ENCODE results near the gene NMBR. TPM values are rescaled to one million over a fixed set of nuclear protein-coding genes. Genes with fewer than 3 reads are reported as not detected.

NMBR gene
- total RNA-seq, 1 donor = not detected

DNA sequence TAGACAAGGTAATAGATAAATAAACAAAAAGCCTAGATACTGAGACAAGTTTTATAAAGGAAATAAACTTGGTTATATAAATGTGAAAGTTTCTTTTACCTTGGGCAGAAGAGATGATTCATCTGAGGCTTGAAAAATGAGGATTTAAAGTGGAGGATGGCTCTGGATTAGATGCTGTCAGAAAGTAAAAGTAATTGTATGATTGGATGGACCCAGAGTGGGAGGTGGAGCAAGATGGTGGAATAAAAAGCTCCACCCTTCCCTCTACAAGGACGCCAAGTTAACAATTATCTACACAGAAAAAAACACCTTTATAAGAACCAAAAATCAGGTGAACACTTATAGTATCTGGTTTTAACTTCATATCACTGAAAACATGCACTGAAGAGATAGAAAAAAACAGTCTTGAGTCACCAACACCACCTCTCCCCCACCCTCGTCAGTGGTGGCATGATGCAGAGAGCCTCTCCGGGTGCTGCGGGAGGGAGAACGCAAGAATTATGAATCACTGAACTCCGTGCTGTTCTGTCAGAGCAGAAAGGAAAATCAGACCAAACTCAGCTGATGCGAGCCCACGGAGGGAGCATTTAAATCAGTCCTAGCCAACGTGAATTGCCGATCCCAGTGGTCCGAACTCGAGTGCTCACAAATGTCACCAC lies 98.9 kb downstream of the NMBR start:
- Histone ChIP-seq H3K36me3 (ENCODE audit: insufficient read depth, low read length) (no peaks in the 10 kb centered on the region), H3K79me2 (ENCODE audit: insufficient read depth, low read length) (no peaks in the 10 kb centered on the region), H4K20me1 (ENCODE audit: insufficient read depth, low read length) (no peaks in the 10 kb centered on the region), H3K27me3 (ENCODE audit: insufficient read depth, low read length) (no peaks in the 10 kb centered on the region), H3K4me2 (ENCODE audit: insufficient read depth, low read length) (peak overlapping the region; percentile 52), H2AFZ (ENCODE audit: low read length) (peak overlapping the region; percentile 81), H3K4me3 (ENCODE audit: insufficient read depth, low read length) (peak overlapping the region; percentile 30), H3K27ac (ENCODE audit: low read depth, low read length) (no peak overlapping the region), H3K4me1 (ENCODE audit: insufficient read depth, low read length) (peaks cover 3% of the 10 kb centered on the region), H3K9me3 (ENCODE audit: low read depth, low read length) (peaks cover 2% of the 10 kb centered on the region)
- no peak for DNase-seq (ENCODE audit: insufficient read length, low spot score, missing footprints)
- TF ChIP-seq, protein P1, sequence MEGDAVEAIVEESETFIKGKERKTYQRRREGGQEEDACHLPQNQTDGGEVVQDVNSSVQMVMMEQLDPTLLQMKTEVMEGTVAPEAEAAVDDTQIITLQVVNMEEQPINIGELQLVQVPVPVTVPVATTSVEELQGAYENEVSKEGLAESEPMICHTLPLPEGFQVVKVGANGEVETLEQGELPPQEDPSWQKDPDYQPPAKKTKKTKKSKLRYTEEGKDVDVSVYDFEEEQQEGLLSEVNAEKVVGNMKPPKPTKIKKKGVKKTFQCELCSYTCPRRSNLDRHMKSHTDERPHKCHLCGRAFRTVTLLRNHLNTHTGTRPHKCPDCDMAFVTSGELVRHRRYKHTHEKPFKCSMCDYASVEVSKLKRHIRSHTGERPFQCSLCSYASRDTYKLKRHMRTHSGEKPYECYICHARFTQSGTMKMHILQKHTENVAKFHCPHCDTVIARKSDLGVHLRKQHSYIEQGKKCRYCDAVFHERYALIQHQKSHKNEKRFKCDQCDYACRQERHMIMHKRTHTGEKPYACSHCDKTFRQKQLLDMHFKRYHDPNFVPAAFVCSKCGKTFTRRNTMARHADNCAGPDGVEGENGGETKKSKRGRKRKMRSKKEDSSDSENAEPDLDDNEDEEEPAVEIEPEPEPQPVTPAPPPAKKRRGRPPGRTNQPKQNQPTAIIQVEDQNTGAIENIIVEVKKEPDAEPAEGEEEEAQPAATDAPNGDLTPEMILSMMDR (IDR thresholded peaks at IDR 0.05; ENCODE audit: extremely low read depth, low read depth, low read length) = no peak

DNA sequence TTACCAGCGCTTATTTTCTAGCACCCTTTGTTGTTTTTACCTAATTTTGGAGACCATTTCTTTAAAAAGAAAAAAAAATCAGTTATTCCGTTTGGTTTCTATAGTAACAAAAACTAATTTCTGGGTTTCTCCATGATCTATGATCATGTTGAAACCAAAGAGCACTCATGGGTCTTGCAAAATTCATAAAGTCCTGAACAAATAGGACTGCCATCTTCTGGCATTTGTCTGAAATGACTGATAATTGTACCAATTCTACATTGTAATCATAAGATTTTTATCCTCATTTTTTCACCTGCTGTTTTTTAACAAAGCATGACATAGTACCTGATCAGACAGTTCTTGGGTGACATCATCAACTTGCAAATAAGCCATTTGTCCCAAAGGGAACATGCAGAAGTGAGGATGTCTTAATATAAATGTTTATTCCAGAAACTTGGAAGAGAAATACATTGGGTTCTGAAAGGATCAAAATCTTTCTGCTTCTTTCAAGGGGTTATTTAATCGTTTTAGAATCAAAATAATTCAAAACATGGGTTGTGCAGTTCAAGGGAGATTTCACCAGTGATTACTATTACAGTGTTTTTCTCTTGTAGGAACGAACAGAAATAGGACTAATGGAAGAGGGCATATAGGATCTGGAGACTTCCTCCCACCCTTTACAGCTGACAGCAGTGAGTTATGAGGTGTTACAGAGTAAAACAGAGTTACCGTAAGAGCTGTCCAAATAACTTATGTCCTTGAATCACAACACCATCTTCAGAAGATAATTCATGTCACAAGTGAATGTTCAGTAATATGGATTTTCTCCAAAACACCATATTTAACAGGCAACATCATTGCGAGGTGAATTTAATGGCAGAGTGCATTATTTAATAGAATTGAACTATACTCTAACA lies 101.3 kb downstream of the NMBR start:
- Histone ChIP-seq H3K79me2 (ENCODE audit: insufficient read depth, low read length) (no peaks in the 10 kb centered on the region), H3K4me1 (ENCODE audit: insufficient read depth, low read length) (peaks cover 3% of the 10 kb centered on the region), H3K36me3 (ENCODE audit: insufficient read depth, low read length) (no peaks in the 10 kb centered on the region), H4K20me1 (ENCODE audit: insufficient read depth, low read length) (no peaks in the 10 kb centered on the region), H3K9me3 (ENCODE audit: low read depth, low read length) (no peaks in the 10 kb centered on the region), H2AFZ (ENCODE audit: low read length) (peak overlapping the region; percentile 80), H3K27me3 (ENCODE audit: insufficient read depth, low read length) (no peaks in the 10 kb centered on the region), H3K4me3 (ENCODE audit: insufficient read depth, low read length) (peak overlapping the region; percentile 62), H3K4me2 (ENCODE audit: insufficient read depth, low read length) (peak overlapping the region; percentile 79), H3K27ac (ENCODE audit: low read depth, low read length) (peak overlapping the region; percentile 45)
- DNase-seq (ENCODE audit: insufficient read length, low spot score, missing footprints) = no peak
- TF ChIP-seq, protein P1 (IDR thresholded peaks at IDR 0.05; ENCODE audit: extremely low read depth, low read depth, low read length) = peak; percentile 51

DNA sequence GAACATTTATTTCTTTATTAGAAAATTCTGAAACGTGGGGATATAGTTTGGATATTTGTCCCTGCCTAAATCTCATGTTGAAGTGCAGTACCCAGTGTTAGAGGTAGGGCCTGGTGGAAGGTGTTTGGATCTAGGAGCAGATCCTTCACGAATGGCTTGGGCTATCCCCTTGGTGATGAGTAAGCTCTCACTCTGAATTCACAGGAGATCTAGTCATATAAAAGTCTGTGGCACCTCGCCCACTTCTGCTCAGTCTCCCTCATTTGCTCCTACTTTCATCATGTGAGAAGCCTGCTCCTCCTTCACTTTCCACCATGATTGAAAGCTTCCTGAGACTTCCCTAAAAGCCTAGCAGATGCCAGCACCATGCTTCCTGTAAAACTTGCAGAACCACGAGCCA lies 111.0 kb downstream of the NMBR start:
- no peak overlapping the region for H3K4me2 ChIP-seq (ENCODE audit: insufficient read depth, low read length)
- H3K27ac ChIP-seq (ENCODE audit: low read depth, low read length) = no peak overlapping the region
- H4K20me1 ChIP-seq (ENCODE audit: insufficient read depth, low read length) = no peaks in the 10 kb centered on the region
- H3K36me3 ChIP-seq (ENCODE audit: insufficient read depth, low read length) = no peaks in the 10 kb centered on the region
- TF ChIP-seq, protein P1 (IDR thresholded peaks at IDR 0.05; ENCODE audit: extremely low read depth, low read depth, low read length) = no peak
- H3K9me3 ChIP-seq (ENCODE audit: low read depth, low read length) = no peaks in the 10 kb centered on the region
- no peaks in the 10 kb centered on the region for H3K27me3 ChIP-seq (ENCODE audit: insufficient read depth, low read length)
- no peak overlapping the region for H3K4me3 ChIP-seq (ENCODE audit: insufficient read depth, low read length)
- H3K4me1 ChIP-seq (ENCODE audit: insufficient read depth, low read length) = peaks cover 4% of the 10 kb centered on the region
- no peaks in the 10 kb centered on the region for H3K79me2 ChIP-seq (ENCODE audit: insufficient read depth, low read length)
- H2AFZ ChIP-seq (ENCODE audit: low read length) = no peak overlapping the region
- DNase-seq (ENCODE audit: insufficient read length, low spot score, missing footprints) = no peak

DNA sequence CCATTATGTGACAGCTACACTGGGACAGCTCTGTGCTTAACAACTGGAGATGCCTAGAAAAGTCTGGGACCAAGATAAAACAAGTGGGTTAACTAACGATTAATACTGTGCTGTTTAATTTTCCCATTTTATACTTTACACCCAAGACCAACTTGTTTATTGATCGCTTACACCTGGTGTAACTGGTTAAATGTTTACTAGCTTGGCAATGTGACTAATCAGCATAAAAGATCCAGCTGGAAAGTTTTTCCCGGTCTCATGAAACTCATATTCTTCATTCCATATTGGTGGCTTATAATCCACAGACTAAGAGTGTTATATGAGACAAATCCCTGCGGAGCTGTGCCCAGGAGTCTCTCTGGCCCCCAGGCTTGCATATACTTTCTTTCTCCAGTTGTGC lies 115.9 kb downstream of the NMBR start:
- Histone ChIP-seq H2AFZ (ENCODE audit: low read length) (no peak overlapping the region), H3K4me2 (ENCODE audit: insufficient read depth, low read length) (no peak overlapping the region), H3K27me3 (ENCODE audit: insufficient read depth, low read length) (no peaks in the 10 kb centered on the region)

More for the DNA sequence above, 115.9 kb downstream of the NMBR start:
- Histone ChIP-seq H3K4me3 (ENCODE audit: insufficient read depth, low read length) (no peak overlapping the region), H3K4me1 (ENCODE audit: insufficient read depth, low read length) (no peaks in the 10 kb centered on the region), H4K20me1 (ENCODE audit: insufficient read depth, low read length) (no peaks in the 10 kb centered on the region), H3K79me2 (ENCODE audit: insufficient read depth, low read length) (no peaks in the 10 kb centered on the region), H3K36me3 (ENCODE audit: insufficient read depth, low read length) (no peaks in the 10 kb centered on the region), H3K9me3 (ENCODE audit: low read depth, low read length) (peaks cover 4% of the 10 kb centered on the region), H3K27ac (ENCODE audit: low read depth, low read length) (no peak overlapping the region)
- no peak for DNase-seq (ENCODE audit: insufficient read length, low spot score, missing footprints)
- TF ChIP-seq, protein P1 (IDR thresholded peaks at IDR 0.05; ENCODE audit: extremely low read depth, low read depth, low read length) = no peak

Measured in osteoblast (primary cell).